BE2C (cell line): Measurements from ENCODE around the gene CAPN7.

Experiments used
- DNase-seq: peaks from one replicate; pipeline ENCODE4 v3.0.0-alpha.2; 2020
- H3K27me3 ChIP-seq: fragments of 250-450 bp; sonication (Bioruptor Pico); 2 replicates; pipeline ENCODE4 v1.5.1; 2020; ENCODE audit warnings: mild to moderate bottlenecking
- H3K36me3 ChIP-seq: fragments of 250-450 bp; sonication (Bioruptor Pico); 2 replicates; pipeline ENCODE4 v1.5.1; 2020; ENCODE audit warnings: mild to moderate bottlenecking
- H3K4me1 ChIP-seq: fragments of 250-450 bp; sonication (Bioruptor Pico); 2 replicates; pipeline ENCODE4 v1.5.1; 2020
- H3K4me3 ChIP-seq: 2 replicates; pipeline ENCODE4 v1.5.1; 2011; ENCODE audit warnings: low read depth, low read length
- H3K9me3 ChIP-seq: fragments of 250-450 bp; sonication (Bioruptor Pico); 2 replicates; pipeline ENCODE4 v1.5.1; 2020
- TF ChIP-seq, protein P1 (sequence below): IDR thresholded peaks from 2 replicates; pipeline ENCODE4 v1.5.1; 2012; ENCODE audit warnings: mild to moderate bottlenecking, low read depth, low read length

CAPN7 gene

DNA sequence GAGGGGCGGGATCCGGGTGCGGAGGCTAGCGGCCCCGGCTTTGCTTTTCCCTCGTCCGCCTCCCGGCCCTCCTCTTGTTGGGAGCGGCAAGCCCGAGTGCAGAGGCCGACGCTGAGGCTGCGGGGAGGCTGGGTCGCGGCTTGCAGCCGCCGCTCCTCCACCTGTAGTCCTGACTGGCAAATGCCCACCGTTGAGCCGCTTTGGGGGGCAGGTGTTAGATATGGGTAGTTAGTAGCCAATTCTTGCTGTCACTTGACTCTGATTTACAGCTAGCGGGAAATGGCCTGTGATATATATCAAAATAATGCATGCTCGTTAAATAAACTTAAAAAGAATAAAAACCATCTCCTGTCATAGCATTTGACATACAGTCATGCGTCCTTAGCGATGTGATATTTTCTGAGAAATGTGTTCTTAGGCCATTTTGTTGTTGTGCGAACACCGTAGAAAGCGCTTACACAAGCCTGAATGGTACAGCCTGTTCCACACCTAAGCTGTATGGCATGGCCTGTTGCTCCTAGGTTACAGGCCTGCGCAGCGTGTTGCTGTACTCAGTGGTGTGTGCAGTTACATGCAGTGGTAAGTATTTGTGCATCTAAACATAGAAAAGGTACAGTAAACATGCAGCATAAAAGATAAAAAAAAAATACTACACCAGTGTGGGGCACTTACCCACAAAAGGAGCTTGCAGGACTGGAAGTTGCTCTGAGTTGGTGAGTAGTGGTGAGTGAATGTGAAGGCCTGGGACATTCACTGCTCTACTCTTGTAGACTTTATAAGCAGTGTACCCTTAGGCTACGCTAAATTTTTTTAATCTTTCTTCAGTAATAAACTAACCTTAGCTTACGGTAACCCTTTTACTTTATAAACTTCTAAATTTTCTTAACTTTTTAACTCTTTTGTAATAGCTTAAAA, 873 bp downstream of the CAPN7 start:
- H3K4me1 ChIP-seq: no peaks in the 10 kb centered on the region
- no peaks in the 10 kb centered on the region for H3K27me3 ChIP-seq
- TF ChIP-seq, protein P1, sequence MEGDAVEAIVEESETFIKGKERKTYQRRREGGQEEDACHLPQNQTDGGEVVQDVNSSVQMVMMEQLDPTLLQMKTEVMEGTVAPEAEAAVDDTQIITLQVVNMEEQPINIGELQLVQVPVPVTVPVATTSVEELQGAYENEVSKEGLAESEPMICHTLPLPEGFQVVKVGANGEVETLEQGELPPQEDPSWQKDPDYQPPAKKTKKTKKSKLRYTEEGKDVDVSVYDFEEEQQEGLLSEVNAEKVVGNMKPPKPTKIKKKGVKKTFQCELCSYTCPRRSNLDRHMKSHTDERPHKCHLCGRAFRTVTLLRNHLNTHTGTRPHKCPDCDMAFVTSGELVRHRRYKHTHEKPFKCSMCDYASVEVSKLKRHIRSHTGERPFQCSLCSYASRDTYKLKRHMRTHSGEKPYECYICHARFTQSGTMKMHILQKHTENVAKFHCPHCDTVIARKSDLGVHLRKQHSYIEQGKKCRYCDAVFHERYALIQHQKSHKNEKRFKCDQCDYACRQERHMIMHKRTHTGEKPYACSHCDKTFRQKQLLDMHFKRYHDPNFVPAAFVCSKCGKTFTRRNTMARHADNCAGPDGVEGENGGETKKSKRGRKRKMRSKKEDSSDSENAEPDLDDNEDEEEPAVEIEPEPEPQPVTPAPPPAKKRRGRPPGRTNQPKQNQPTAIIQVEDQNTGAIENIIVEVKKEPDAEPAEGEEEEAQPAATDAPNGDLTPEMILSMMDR: no peak
- peak; percentile 39 for DNase-seq
- H3K4me3 ChIP-seq: peak overlapping the region; percentile 87
- H3K9me3 ChIP-seq: no peaks in the 10 kb centered on the region
- H3K36me3 ChIP-seq: no peaks in the 10 kb centered on the region

DNA sequence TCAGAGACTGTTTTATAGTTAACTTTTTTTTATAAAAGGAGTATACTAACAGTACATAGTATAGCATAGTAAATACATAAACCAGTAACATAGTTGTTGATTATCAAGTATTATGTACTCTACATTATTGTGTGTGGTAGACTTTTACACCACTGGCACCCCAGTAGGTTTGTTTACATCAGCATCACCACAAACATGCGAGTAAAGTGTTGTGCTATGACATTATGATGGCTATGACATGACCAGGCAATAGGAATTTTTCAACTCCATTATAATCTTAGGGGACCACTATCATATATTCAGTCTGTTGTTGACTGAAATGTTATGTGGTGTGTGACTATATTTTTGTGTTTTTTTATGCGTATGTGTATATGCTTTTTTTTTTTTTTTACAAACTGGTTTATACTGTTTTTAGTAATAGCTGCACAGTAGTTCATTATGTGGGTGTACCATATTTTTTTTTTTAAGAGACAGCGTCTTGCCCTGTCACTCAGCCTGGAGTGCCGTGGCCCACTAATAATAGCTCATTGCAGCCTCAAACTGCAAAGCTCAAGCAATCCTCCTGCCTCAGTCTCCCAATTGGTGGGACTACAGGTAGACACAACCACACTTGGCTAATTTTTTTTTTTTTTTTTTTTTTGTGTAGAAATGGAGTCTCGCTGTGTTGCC, 1.9 kb downstream of the CAPN7 start:
- Histone ChIP-seq H3K4me3 (no peak overlapping the region; the same call in 1 of the 2 replicates), H3K9me3 (no peaks in the 10 kb centered on the region), H3K27me3 (no peaks in the 10 kb centered on the region), H3K36me3 (no peaks in the 10 kb centered on the region), H3K4me1 (no peaks in the 10 kb centered on the region)
- no peak for DNase-seq
- TF ChIP-seq, protein P1: no peak

DNA sequence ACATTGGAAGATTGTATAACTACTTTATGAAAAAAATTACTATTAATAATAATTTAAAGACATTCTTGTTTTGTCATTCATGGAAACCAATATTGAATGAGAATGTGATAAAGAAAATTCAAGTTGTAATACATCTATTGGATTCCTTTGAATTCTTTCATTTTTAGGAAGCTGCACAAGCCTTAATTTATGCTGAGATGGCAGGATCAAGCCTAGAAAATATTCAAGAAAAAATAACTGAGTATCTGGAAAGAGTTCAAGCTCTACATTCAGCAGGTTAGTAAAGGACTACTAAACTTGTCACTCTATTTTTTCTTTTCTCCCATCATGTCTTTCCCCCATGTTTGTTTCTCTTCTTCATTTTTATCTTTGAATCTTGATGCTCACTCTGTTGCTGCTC, 5.9 kb downstream of the CAPN7 start:
- Histone ChIP-seq H3K9me3 (no peaks in the 10 kb centered on the region), H3K4me1 (no peaks in the 10 kb centered on the region), H3K36me3 (no peaks in the 10 kb centered on the region; the same call in 1 of the 2 replicates), H3K27me3 (no peaks in the 10 kb centered on the region), H3K4me3 (no peak overlapping the region)
- no peak for DNase-seq
- TF ChIP-seq, protein P1: no peak

DNA sequence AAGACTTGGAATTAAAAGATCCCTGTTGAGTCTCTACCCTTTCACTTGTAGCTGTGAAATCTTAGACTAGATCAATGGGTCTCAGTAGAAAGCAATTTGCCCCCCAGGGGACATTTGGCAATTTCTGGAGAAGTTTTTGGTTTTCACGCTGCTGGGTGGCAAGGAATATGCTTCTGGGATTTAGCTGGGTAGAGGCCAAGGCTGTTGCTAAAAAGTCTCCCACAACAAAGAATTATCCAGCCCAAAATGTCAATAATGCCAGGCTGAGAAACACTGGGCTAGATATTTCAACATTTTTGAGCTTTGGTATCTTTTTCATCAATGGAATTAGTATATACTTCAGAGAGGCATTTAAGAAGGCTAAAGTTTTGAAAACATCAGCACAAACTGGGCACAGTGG, 8.7 kb downstream of the CAPN7 start:
- DNase-seq: no peak
- no peaks in the 10 kb centered on the region for H3K4me1 ChIP-seq
- H3K4me3 ChIP-seq: no peak overlapping the region
- no peaks in the 10 kb centered on the region for H3K9me3 ChIP-seq
- no peaks in the 10 kb centered on the region for H3K27me3 ChIP-seq
- TF ChIP-seq, protein P1: no peak
- H3K36me3 ChIP-seq: no peaks in the 10 kb centered on the region; the same call in 1 of the 2 replicates

DNA sequence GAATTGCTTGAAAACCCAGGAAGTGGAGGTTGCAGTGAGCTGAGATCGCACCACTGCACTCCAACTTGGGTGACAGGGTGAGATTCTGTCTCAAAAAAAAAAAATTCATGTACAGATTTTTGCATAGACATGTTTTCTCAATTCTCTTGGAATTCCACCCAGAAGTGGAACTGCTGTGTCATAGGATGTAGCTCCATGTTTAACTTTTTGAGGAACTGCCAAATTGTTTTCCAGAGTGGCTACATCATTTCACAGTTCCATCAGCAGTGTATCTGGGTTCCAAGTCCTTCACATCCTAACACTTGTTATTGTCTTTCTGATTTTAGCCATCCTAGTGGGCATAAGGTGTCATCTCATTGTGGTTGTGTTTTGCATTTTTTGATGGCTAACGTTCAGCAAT, 9.9 kb downstream of the CAPN7 start:
- Histone ChIP-seq H3K4me3 (no peak overlapping the region), H3K4me1 (no peaks in the 10 kb centered on the region), H3K36me3 (peaks cover 3% of the 10 kb centered on the region), H3K27me3 (no peaks in the 10 kb centered on the region), H3K9me3 (no peaks in the 10 kb centered on the region)
- DNase-seq: no peak
- TF ChIP-seq, protein P1: no peak

DNA sequence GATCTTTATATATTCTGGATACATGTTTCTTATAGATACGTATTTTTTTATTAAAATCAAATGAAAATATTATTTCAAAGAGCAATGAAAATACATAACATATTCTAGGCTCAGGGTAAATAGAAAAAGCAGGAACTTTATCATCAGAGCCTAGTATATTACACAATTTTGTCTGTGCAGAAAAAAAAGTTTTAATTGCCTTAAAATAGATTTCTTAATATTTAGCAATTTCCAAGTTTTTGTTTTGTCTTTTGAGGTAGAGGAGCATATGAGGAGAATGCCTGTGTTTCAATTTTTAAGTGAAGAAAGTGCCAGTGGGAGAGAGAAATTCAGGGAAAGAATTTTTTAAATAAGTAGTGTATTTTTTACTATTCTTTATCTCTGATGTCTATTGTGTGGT, 10.5 kb downstream of the CAPN7 start:
- Histone ChIP-seq H3K27me3 (no peaks in the 10 kb centered on the region), H3K9me3 (no peaks in the 10 kb centered on the region), H3K36me3 (peaks cover 3% of the 10 kb centered on the region), H3K4me1 (no peaks in the 10 kb centered on the region), H3K4me3 (no peak overlapping the region)
- no peak for DNase-seq
- TF ChIP-seq, protein P1: no peak
